ENCODE results near the gene ITGB5.

GRCh38 chr3:124730129-124730940 lies 156.8 kb downstream of the ITGB5 start, which contains the start of gene UMPS:
- no peak for TF ChIP-seq CTCF (IDR thresholded peaks at IDR 0.05; ENCODE audit: low read length)
- TF ChIP-seq EZH2 (IDR thresholded peaks at IDR 0.05; ENCODE audit: borderline replicate concordance, low read length) = no peak

All from OCI-LY1 (cell line).